DOHH2 (cell line): ENCODE measurements around the gene PXK.

Source experiments
- H3F3A ChIP-seq: fragments of 200-600 bp; sonication (generic), shearing (Covaris generic); 2 replicates; pipeline ENCODE4 v1.6.0; 2016; ENCODE audit warnings: antibody characterized with exemption, mild to moderate bottlenecking; ENCODE audit not compliant: control insufficient read depth, insufficient read depth
- H3K27ac ChIP-seq: fragments of 200-600 bp; sonication (generic); 2 replicates; pipeline ENCODE4 v1.5.1; 2014; ENCODE audit warnings: low read depth, mild to moderate bottlenecking, low read length, moderate library complexity
- H3K27me3 ChIP-seq: fragments of 200-600 bp; sonication (generic); 2 replicates; pipeline ENCODE4 v1.6.1; 2014; ENCODE audit warnings: mild to moderate bottlenecking, low read length, mixed read lengths; ENCODE audit not compliant: control insufficient read depth
- H3K36me3 ChIP-seq: fragments of 200-600 bp; sonication (generic); 2 replicates; pipeline ENCODE4 v1.6.1; 2014; ENCODE audit warnings: mild to moderate bottlenecking, low read length, moderate library complexity, mixed read lengths; ENCODE audit not compliant: control insufficient read depth
- H3K4me1 ChIP-seq: fragments of 200-600 bp; sonication (generic); 2 replicates; pipeline ENCODE4 v1.6.1; 2014; ENCODE audit warnings: mild to moderate bottlenecking, low read length, mixed read lengths; ENCODE audit not compliant: control insufficient read depth
- H3K4me2 ChIP-seq: fragments of 200-600 bp; sonication (generic); 2 replicates; pipeline ENCODE4 v1.6.0; 2014; ENCODE audit warnings: mild to moderate bottlenecking, low read length, moderate library complexity
- H3K4me3 ChIP-seq: fragments of 200-600 bp; sonication (generic); 2 replicates; pipeline ENCODE4 v1.5.1; 2014; ENCODE audit warnings: mild to moderate bottlenecking, low read length, mixed read lengths
- H3K79me2 ChIP-seq: fragments of 200-600 bp; sonication (generic); 2 replicates; pipeline ENCODE4 v1.6.1; 2014; ENCODE audit warnings: mild to moderate bottlenecking, low read length, mixed read lengths; ENCODE audit not compliant: control insufficient read depth
- H3K9me2 ChIP-seq: fragments of 200-600 bp; sonication (generic); replicated peaks from 2 replicates; pipeline ENCODE4 v1.6.1; 2014; ENCODE audit warnings: mild to moderate bottlenecking, low read length, mixed read lengths; ENCODE audit not compliant: control insufficient read depth
- H3K9me3 ChIP-seq: fragments of 200-600 bp; sonication (generic); 2 replicates; pipeline ENCODE4 v1.6.1; 2014; ENCODE audit warnings: antibody characterized with exemption, low read length, mixed read lengths; ENCODE audit not compliant: control insufficient read depth, insufficient read depth
- H4K20me1 ChIP-seq: fragments of 200-600 bp; sonication (generic); 2 replicates; pipeline ENCODE4 v1.6.0; 2014; ENCODE audit warnings: low read depth, mild to moderate bottlenecking, antibody characterized with exemption, low read length, moderate library complexity; ENCODE audit not compliant: control insufficient read depth, insufficient read depth
- EZH2phosphoT487 ChIP-seq: fragments of 200-600 bp; sonication (generic); IDR thresholded peaks from 2 replicates; pipeline ENCODE4 v1.6.1; 2017; ENCODE audit warnings: borderline replicate concordance, mild to moderate bottlenecking, antibody characterized with exemption, low read length, moderate library complexity, mixed read lengths
- TF ChIP-seq, protein P1 (sequence below): fragments of 200-600 bp; sonication (generic); IDR thresholded peaks from one replicate; pipeline ENCODE4 v1.5.1; 2014; ENCODE audit warnings: antibody characterized with exemption, mild to moderate bottlenecking, low read depth, low read length; ENCODE audit not compliant: poor library complexity, severe bottlenecking

PXK gene

DNA sequence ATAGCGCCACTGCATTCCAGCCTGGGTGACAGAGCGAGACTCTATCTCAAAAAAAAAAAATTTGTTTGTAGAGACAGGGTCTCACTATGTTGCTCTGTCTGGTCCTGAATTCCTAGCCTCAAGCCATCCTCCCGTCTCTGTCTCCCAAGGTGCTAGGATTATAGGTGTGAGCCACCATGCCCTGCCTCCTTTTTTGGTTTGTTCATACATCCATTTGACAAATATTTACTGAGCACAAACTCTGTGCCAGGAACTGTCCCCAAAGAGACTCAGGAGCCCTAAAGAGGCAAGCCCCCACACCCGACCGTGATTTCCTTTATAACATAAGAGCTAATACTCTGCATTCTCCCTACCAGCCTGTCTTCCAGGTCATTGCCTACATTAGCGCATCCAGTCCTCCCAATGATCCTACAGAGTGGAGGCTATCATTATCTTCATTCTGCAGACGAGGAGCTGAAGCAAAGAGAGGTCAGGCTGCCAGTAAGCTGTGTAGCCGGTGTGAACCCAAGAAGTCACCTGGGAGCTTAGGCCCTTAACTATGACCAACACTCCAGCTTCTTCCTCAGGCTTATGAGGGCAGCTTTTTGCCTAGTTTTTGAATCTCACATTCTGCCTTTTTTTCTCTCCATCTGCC is 6.3 kb upstream of the PXK start:
- no peak overlapping the region for H3K4me2 ChIP-seq
- no peaks in the 10 kb centered on the region for H3K27me3 ChIP-seq
- no peak overlapping the region for H3K4me3 ChIP-seq
- H3F3A ChIP-seq = peaks cover 20% of the 10 kb centered on the region
- H3K9me3 ChIP-seq = no peaks in the 10 kb centered on the region
- peaks cover 6% of the 10 kb centered on the region for H3K79me2 ChIP-seq
- no peaks in the 10 kb centered on the region for H3K9me2 ChIP-seq
- H3K27ac ChIP-seq = no peak overlapping the region
- TF ChIP-seq, protein P1, sequence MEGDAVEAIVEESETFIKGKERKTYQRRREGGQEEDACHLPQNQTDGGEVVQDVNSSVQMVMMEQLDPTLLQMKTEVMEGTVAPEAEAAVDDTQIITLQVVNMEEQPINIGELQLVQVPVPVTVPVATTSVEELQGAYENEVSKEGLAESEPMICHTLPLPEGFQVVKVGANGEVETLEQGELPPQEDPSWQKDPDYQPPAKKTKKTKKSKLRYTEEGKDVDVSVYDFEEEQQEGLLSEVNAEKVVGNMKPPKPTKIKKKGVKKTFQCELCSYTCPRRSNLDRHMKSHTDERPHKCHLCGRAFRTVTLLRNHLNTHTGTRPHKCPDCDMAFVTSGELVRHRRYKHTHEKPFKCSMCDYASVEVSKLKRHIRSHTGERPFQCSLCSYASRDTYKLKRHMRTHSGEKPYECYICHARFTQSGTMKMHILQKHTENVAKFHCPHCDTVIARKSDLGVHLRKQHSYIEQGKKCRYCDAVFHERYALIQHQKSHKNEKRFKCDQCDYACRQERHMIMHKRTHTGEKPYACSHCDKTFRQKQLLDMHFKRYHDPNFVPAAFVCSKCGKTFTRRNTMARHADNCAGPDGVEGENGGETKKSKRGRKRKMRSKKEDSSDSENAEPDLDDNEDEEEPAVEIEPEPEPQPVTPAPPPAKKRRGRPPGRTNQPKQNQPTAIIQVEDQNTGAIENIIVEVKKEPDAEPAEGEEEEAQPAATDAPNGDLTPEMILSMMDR = no peak
- TF ChIP-seq EZH2phosphoT487 = no peak
- H3K4me1 ChIP-seq = peaks cover 41% of the 10 kb centered on the region
- H3K36me3 ChIP-seq = peaks cover 5% of the 10 kb centered on the region
- H4K20me1 ChIP-seq = no peaks in the 10 kb centered on the region

DNA sequence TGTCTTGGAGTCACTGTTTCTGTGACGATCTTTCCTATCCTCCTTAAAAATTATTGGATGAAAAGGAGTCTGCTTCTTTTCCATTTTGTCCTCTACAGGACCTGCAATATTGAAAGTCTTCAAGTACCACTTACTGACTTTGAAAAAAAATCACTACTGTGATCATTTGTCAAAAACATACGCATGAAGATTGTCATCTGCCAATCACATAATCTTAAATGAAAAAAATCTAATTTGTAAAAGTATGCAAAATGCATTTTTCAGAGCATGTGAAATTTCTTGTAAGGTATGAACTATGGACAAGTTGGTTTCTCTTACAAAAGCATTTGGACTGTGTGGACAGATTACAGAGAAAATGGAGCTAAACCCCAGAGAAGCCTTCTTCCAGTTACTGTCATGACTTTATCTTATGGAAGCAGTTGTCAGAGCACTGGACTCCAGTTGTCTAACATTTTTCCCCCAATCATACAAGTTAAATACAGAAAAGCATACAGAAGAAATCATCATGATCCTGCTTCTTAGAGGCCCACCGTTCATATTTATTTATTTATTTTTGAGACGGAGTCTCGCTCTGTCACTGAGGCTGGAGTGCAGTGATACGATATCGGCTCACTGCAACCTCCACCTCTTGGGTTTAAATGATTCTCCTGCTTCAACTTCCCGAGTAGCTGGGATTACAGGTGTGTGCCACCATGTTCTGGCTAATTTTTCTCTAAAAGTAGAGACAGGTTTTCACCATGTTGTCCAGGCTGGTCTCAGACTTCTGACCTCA is 3.4 kb upstream of the PXK start:
- TF ChIP-seq, protein P1 = no peak
- peaks cover 24% of the 10 kb centered on the region for H3F3A ChIP-seq
- H4K20me1 ChIP-seq = no peaks in the 10 kb centered on the region
- peaks cover 12% of the 10 kb centered on the region for H3K36me3 ChIP-seq
- peaks cover 27% of the 10 kb centered on the region for H3K79me2 ChIP-seq
- H3K4me3 ChIP-seq = no peak overlapping the region
- no peak overlapping the region for H3K27ac ChIP-seq
- no peak overlapping the region for H3K4me2 ChIP-seq
- H3K9me2 ChIP-seq = no peaks in the 10 kb centered on the region
- H3K9me3 ChIP-seq = no peaks in the 10 kb centered on the region
- H3K27me3 ChIP-seq = no peaks in the 10 kb centered on the region
- peaks cover 38% of the 10 kb centered on the region for H3K4me1 ChIP-seq

DNA sequence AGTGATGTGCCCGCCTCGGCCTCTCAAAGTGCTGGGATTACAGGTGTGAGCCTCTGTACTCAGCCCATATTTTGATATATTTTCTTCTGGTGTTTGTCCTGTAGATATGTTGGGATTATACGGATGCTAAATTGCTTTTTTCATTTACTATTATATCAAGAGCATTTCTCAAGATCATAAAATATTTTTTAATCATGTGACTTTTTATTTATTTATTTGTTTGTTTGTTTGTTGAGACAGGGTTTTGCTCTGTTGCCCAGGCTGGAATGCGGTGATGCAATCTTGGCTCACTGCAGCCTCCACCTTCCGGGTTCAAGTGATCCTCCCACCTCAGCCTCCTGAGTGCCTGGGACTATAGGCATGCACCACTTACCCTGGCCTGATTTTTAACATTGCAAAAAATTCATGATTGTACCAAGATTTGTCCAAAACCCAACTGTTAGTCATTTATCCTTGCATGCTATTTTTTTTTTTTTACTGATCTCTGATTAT is 2.7 kb upstream of the PXK start:
- Histone ChIP-seq H3K79me2 (peaks cover 34% of the 10 kb centered on the region), H3K9me3 (no peaks in the 10 kb centered on the region), H3F3A (peaks cover 30% of the 10 kb centered on the region), H4K20me1 (no peaks in the 10 kb centered on the region), H3K36me3 (peaks cover 17% of the 10 kb centered on the region), H3K4me2 (no peak overlapping the region), H3K9me2 (no peaks in the 10 kb centered on the region), H3K4me3 (no peak overlapping the region), H3K4me1 (peaks cover 33% of the 10 kb centered on the region), H3K27me3 (no peaks in the 10 kb centered on the region), H3K27ac (no peak overlapping the region)
- TF ChIP-seq, protein P1 = no peak
- no peak for TF ChIP-seq EZH2phosphoT487
